Esophagus muscularis mucosa (tissue), 4 donors: Measurements from ENCODE around the gene PIP5KL1.

Experiments
- CTCF ChIP-seq, 3 experiments: fragments of 200-600 bp in 2 of 3; fragments of 450-650 bp in 1 of 3; sonication (generic) in 2 of 3; IDR thresholded peaks; one replicate each; pipeline ENCODE4 v1.5.1; 2017 to 2019; ENCODE audit warnings: antibody characterized with exemption in 3 of 3, mild to moderate bottlenecking in 2 of 3, moderate library complexity in 1 of 3
- EP300 ChIP-seq: sonication (generic); formaldehyde crosslinking; IDR thresholded peaks from one replicate; pipeline ENCODE4 v1.6.1; 2017; ENCODE audit warnings: antibody characterized with exemption
- POLR2A ChIP-seq: fragments of 450-650 bp; IDR thresholded peaks from one replicate; pipeline ENCODE4 v1.6.1; 2017; ENCODE audit warnings: antibody characterized with exemption, moderate library complexity, mild to moderate bottlenecking, low read depth
- POLR2AphosphoS5 ChIP-seq, 2 donors: sonication (generic); formaldehyde crosslinking; IDR thresholded peaks; one replicate each; pipeline ENCODE4 v1.6.1; 2017; ENCODE audit warnings: antibody characterized with exemption in 2 of 2

DNA sequence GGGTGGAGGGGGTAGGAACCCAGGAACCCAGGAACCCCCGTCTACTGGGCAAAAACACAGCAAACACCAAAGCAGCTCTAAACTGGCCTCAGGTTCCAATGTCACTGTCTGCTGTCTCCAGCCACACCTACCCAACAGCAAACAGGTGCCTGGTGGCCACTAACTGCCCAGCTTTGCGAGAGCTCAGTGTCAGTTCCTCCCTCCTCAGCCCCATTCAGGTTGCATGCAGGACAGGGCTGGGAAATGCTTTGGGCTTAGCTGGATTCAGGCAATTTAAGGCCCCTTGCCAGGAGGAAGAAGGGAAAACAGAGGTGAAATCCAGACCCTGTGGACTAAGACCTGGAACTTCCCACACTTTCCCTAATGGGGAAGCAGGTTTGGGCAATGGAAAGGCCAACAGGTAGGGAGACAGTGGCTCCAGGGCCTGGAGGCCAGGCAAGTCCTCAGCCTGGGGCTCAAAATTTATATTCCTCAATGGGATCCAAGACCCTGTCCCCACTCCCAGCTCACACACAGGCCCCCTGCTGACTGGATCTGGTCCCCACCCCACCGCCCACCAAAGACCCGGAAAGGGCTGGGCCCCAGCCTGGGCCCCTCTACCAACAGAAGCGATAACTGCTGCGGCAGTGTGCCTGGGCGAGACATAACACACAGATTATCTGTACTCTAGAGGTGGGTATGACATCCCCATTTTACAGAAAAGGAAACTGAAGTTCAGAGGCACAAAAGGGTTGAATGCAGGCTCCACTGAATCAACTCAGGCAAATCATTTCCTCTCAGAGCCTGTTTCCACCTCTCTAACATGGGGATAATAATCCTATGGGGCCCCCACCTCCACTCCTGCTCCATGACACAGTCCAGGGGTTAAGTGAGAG, 46.7 kb upstream of the PIP5KL1 start:
- no peak for TF ChIP-seq CTCF (IDR thresholded peaks at IDR 0.05)
- TF ChIP-seq POLR2A, result no peak
- TF ChIP-seq EP300, result no peak
- TF ChIP-seq POLR2AphosphoS5 (IDR thresholded peaks at IDR 0.05), result no peak
